Activated naive CD4-positive, alpha-beta T cell treated with anti-CD3 and anti-CD28 coated beads, Interleukin-2, amount 50 U/mL, for 24 hours (primary cell): Measurements from ENCODE around the gene ATF7IP.
A peak's percentile ranks its signal among the peaks of the same experiment; 100 is the strongest.

ENCODE experiments used
- H3K27ac Mint-ChIP-seq: one replicate; pipeline ENCODE4 v1.8.0; 2021; ENCODE audit warnings: mild to moderate bottlenecking, mixed read lengths
- H3K27me3 Mint-ChIP-seq: one replicate; pipeline ENCODE4 v1.8.0; 2021; ENCODE audit warnings: mixed read lengths
- H3K36me3 Mint-ChIP-seq: one replicate; pipeline ENCODE4 v1.8.0; 2021; ENCODE audit warnings: mixed read lengths
- H3K4me1 Mint-ChIP-seq: one replicate; pipeline ENCODE4 v1.8.0; 2021; ENCODE audit warnings: mixed read lengths
- H3K4me3 Mint-ChIP-seq: one replicate; pipeline ENCODE4 v1.8.0; 2021; ENCODE audit warnings: mild to moderate bottlenecking, mixed read lengths
- H3K9me3 Mint-ChIP-seq: one replicate; pipeline ENCODE4 v1.8.0; 2021; ENCODE audit warnings: mixed read lengths

ATF7IP gene

GRCh38 chr12:14426792-14427191 lies 61.3 kb downstream of the ATF7IP start:
- Mint-ChIP-seq H3K4me1 (peaks cover 91% of the 10 kb centered on the region), H3K27ac (peak overlapping the region; percentile 12), H3K9me3 (peaks cover 10% of the 10 kb centered on the region), H3K36me3 (peaks cover 53% of the 10 kb centered on the region), H3K27me3 (no peaks in the 10 kb centered on the region), H3K4me3 (no peak overlapping the region)

GRCh38 chr12:14427929-14428328 lies 62.4 kb downstream of the ATF7IP start:
- peak overlapping the region; percentile 55 for H3K27ac Mint-ChIP-seq
- no peaks in the 10 kb centered on the region for H3K27me3 Mint-ChIP-seq
- H3K9me3 Mint-ChIP-seq = peaks cover 10% of the 10 kb centered on the region
- H3K4me3 Mint-ChIP-seq = peak overlapping the region; percentile 68
- H3K4me1 Mint-ChIP-seq = peaks cover 93% of the 10 kb centered on the region
- H3K36me3 Mint-ChIP-seq = peaks cover 51% of the 10 kb centered on the region

DNA sequence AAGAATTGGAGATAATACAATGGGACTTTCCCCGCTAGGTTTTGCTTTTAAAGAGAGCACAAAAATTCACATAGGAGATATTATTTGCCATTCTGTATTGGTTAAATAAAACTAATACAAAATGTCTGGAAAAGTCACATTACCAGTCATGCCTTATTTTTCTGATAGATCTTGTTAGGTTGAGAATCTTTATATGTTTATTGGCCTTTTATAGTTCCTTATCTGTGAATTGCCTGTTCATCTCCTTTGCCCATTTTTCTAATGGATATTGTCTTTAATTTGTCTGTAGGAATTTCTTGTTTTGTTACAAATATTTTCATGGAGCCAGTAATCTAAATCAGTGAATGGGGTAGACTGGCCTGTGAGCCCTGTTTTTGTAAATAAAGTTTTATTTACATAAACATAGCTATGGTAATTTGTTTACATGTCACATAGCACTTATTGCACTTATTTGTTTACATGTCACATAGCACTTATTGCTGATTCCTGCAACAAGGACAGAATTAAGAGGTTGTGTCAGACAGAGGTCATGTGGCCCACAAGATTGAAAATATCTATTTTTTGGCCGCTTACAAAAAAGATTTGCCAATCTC lies 65.0 kb downstream of the ATF7IP start:
- no peaks in the 10 kb centered on the region for H3K27me3 Mint-ChIP-seq
- H3K4me3 Mint-ChIP-seq = peak overlapping the region; percentile 62
- H3K9me3 Mint-ChIP-seq = peaks cover 10% of the 10 kb centered on the region
- peaks cover 43% of the 10 kb centered on the region for H3K36me3 Mint-ChIP-seq
- peak overlapping the region; percentile 52 for H3K27ac Mint-ChIP-seq
- peaks cover 82% of the 10 kb centered on the region for H3K4me1 Mint-ChIP-seq

GRCh38 chr12:14431975-14432374 lies 66.5 kb downstream of the ATF7IP start:
- peaks cover 44% of the 10 kb centered on the region for H3K36me3 Mint-ChIP-seq
- H3K4me3 Mint-ChIP-seq = peak overlapping the region; percentile 7
- H3K4me1 Mint-ChIP-seq = peaks cover 70% of the 10 kb centered on the region

GRCh38 chr12:14435627-14436026 lies 70.1 kb downstream of the ATF7IP start:
- Mint-ChIP-seq H3K4me3 (no peak overlapping the region), H3K36me3 (peaks cover 40% of the 10 kb centered on the region), H3K9me3 (peaks cover 8% of the 10 kb centered on the region), H3K4me1 (peaks cover 40% of the 10 kb centered on the region), H3K27me3 (no peaks in the 10 kb centered on the region), H3K27ac (peak overlapping the region; percentile 12)

More at GRCh38 chr12:14431975-14432374, 66.5 kb downstream of the ATF7IP start:
- Mint-ChIP-seq H3K9me3 (peaks cover 10% of the 10 kb centered on the region), H3K27ac (peak overlapping the region; percentile 62), H3K27me3 (no peaks in the 10 kb centered on the region)

- H3K4me3 Mint-ChIP-seq = no peak overlapping the region
- H3K27ac Mint-ChIP-seq = peak overlapping the region; percentile 84
Measured at GRCh38 chr12:14442221-14442881, 76.9 kb downstream of the ATF7IP start.

DNA sequence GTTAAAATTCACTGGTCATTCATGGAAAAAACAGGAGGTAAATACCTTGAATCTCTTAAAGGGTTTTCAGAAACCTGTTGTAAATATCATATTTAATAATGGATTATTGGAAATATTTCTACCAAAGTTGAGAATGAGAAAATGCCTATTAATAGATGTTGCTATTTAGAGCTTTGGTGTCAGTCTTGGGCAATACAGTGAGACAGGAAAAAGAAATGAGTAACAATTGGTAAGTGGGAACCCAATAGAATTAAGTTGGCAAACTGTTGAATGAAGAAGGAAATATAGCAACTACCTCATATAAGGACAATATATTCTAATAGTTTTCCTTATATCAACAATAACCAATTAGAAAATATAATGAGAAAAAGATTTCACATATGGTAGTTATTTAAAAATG lies 78.0 kb downstream of the ATF7IP start:
- no peak overlapping the region for H3K4me3 Mint-ChIP-seq
- H3K27ac Mint-ChIP-seq = peak overlapping the region; percentile 85
- peaks cover 41% of the 10 kb centered on the region for H3K4me1 Mint-ChIP-seq
- H3K27me3 Mint-ChIP-seq = no peaks in the 10 kb centered on the region
- peaks cover 36% of the 10 kb centered on the region for H3K36me3 Mint-ChIP-seq
- H3K9me3 Mint-ChIP-seq = peaks cover 10% of the 10 kb centered on the region

More at GRCh38 chr12:14442221-14442881, 76.9 kb downstream of the ATF7IP start:
- no peaks in the 10 kb centered on the region for H3K27me3 Mint-ChIP-seq
- peaks cover 29% of the 10 kb centered on the region for H3K36me3 Mint-ChIP-seq
- peaks cover 29% of the 10 kb centered on the region for H3K4me1 Mint-ChIP-seq
- peaks cover 10% of the 10 kb centered on the region for H3K9me3 Mint-ChIP-seq

DNA sequence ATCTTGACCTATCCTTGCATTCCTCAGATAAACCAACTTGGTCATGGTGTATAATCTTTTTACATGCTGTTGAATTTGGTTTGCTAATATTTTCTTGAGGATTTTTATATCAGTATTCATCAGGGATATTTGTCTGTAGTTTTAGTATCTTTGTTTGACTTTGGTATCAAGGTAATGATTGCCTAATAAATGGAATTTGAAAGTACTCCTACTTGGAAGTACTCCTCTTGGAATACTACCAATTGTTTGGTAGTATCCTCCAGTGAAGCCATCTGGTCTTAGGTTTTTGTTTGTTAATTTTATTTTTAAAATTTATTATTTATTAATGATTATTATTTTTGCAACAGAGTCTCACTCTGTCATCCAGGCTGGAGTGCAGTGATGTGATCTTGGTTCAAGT lies 85.0 kb downstream of the ATF7IP start:
- Mint-ChIP-seq H3K27me3 (no peaks in the 10 kb centered on the region), H3K4me1 (peaks cover 77% of the 10 kb centered on the region), H3K9me3 (peaks cover 10% of the 10 kb centered on the region), H3K36me3 (peaks cover 57% of the 10 kb centered on the region), H3K4me3 (no peak overlapping the region), H3K27ac (no peak overlapping the region)

- H3K36me3 Mint-ChIP-seq = peaks cover 64% of the 10 kb centered on the region
- H3K4me1 Mint-ChIP-seq = peaks cover 78% of the 10 kb centered on the region
Measured at GRCh38 chr12:14452336-14452735, 86.9 kb downstream of the ATF7IP start.

DNA sequence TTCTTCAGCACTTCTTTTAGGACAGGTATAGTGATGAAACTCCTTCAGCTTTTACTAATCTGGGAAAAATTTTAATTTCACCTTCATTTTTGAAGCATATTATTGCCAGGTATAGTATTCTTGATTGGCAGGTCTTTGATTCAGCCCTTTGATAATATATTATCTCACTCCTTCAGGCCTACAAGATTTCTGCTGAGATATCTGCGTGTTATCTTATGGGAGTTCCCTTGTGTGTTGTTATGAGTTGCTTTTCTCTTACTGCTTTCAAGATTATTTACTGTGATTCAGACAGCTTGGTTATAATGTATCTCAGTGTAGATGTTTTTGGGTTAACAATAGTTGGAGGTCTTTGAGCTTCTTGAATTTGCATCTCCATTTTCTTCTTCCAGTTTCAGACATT lies 87.4 kb downstream of the ATF7IP start:
- Mint-ChIP-seq H3K4me1 (peaks cover 72% of the 10 kb centered on the region), H3K4me3 (no peak overlapping the region), H3K27ac (peak overlapping the region; percentile 81), H3K9me3 (peaks cover 10% of the 10 kb centered on the region), H3K36me3 (peaks cover 60% of the 10 kb centered on the region), H3K27me3 (no peaks in the 10 kb centered on the region)

More at GRCh38 chr12:14452336-14452735, 86.9 kb downstream of the ATF7IP start:
- H3K9me3 Mint-ChIP-seq = peaks cover 10% of the 10 kb centered on the region
- no peaks in the 10 kb centered on the region for H3K27me3 Mint-ChIP-seq
- H3K4me3 Mint-ChIP-seq = peak overlapping the region; percentile 23
- peak overlapping the region; percentile 60 for H3K27ac Mint-ChIP-seq

GRCh38 chr12:14454098-14454907 lies 88.8 kb downstream of the ATF7IP start:
- Mint-ChIP-seq H3K27me3 (no peaks in the 10 kb centered on the region), H3K36me3 (peaks cover 52% of the 10 kb centered on the region), H3K27ac (peak overlapping the region; percentile 81), H3K4me3 (no peak overlapping the region), H3K9me3 (peaks cover 10% of the 10 kb centered on the region), H3K4me1 (peaks cover 58% of the 10 kb centered on the region)

- Mint-ChIP-seq H3K4me3 (no peak overlapping the region), H3K36me3 (peaks cover 26% of the 10 kb centered on the region), H3K4me1 (peaks cover 43% of the 10 kb centered on the region), H3K9me3 (no peaks in the 10 kb centered on the region), H3K27me3 (no peaks in the 10 kb centered on the region), H3K27ac (no peak overlapping the region)
Measured at GRCh38 chr12:14460212-14460841, 94.8 kb downstream of the ATF7IP start.

GRCh38 chr12:14471497-14471896 lies 106.0 kb downstream of the ATF7IP start:
- H3K4me3 Mint-ChIP-seq = no peak overlapping the region
- no peaks in the 10 kb centered on the region for H3K27me3 Mint-ChIP-seq
- H3K27ac Mint-ChIP-seq = peak overlapping the region; percentile 36

DNA sequence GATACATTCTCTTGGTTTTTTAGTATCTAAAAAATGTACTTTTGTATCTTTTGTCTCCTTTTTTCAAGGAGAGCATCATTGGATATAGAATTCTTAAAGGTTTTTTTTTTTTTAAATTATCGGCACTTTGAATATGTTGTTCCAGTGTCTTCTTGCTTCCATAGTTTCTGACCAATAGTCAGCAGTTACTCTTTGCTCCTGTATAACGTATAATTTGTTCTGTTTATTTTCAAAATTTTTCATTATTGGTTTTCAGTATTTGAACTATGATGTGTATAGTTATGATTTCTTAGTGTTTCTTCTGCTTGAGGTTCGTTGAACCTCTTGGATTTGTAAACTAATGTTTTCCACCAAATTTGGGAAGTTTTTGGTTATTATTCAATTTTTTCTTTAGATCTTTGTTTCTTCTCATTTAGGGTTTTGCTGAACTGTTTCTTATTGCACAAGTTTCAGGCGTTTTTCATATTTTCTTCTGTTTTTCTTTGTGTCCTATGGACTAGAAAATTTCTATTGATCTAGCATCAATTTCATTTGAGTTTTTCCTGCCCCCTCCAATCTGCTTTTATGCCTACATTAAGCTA lies 108.3 kb downstream of the ATF7IP start:
- Mint-ChIP-seq H3K27ac (no peak overlapping the region), H3K27me3 (no peaks in the 10 kb centered on the region), H3K9me3 (peaks cover 9% of the 10 kb centered on the region)

More at GRCh38 chr12:14471497-14471896, 106.0 kb downstream of the ATF7IP start:
- Mint-ChIP-seq H3K4me1 (peaks cover 14% of the 10 kb centered on the region), H3K9me3 (peaks cover 9% of the 10 kb centered on the region), H3K36me3 (peaks cover 55% of the 10 kb centered on the region)

DNA sequence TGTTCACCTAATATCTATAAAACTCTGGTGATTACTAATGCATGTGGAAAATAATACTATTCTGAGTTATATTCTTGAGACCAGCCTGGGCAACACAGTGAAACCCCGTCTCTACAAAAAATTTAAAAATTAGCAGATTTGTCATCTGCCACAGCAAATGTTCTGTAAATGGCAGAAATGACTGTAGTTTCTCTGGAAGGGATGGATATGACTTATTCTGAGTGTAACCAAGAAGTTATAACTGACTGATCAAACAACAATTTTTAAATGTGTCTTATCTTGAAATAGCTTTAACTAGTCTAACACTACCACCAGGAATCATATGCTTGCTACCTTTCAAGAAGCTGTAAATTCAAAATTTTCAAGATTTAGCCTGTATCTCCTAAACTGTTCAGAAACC lies 113.5 kb downstream of the ATF7IP start:
- Mint-ChIP-seq H3K4me3 (no peak overlapping the region), H3K36me3 (peaks cover 35% of the 10 kb centered on the region), H3K4me1 (no peaks in the 10 kb centered on the region), H3K9me3 (no peaks in the 10 kb centered on the region), H3K27ac (peak overlapping the region; percentile 17), H3K27me3 (no peaks in the 10 kb centered on the region)

More for the DNA sequence above, 108.3 kb downstream of the ATF7IP start:
- H3K4me3 Mint-ChIP-seq = no peak overlapping the region
- peaks cover 53% of the 10 kb centered on the region for H3K36me3 Mint-ChIP-seq
- peaks cover 7% of the 10 kb centered on the region for H3K4me1 Mint-ChIP-seq
